H1 (cell line): ENCODE measurements around the gene BTRC.

ENCODE experiments used
- ATF3 ChIP-seq: IDR thresholded peaks from 2 replicates; pipeline ENCODE4 v1.6.1; 2011; ENCODE audit warnings: low read depth, mild to moderate bottlenecking, low read length; ENCODE audit not compliant: insufficient read depth
- CTCF ChIP-seq, 3 experiments: IDR thresholded peaks; 1 replicate in 2 of 3; 2 replicates in 1 of 3; pipeline versions ENCODE4 v1.5.1 to v1.6.1; 2011; ENCODE audit warnings: low read length in 3 of 3, mild to moderate bottlenecking in 3 of 3, inconsistent platforms in 2 of 3, low read depth in 1 of 3, moderate library complexity in 1 of 3; ENCODE audit not compliant: insufficient read depth in 1 of 3; ENCODE audit errors: control extremely low read depth in 1 of 3
- EZH2 ChIP-seq: fragments of 200-600 bp; sonication (generic); IDR thresholded peaks from 2 replicates; pipeline ENCODE4 v1.7.1; 2012; ENCODE audit warnings: low read depth, mild to moderate bottlenecking, moderate library complexity, low read length, inconsistent platforms; ENCODE audit not compliant: severe bottlenecking
- KDM5A ChIP-seq: fragments of 200-600 bp; IDR thresholded peaks from 2 replicates; pipeline ENCODE4 v1.7.1; 2012; ENCODE audit warnings: mild to moderate bottlenecking, low read length, inconsistent platforms, mixed read lengths
- MAX ChIP-seq: IDR thresholded peaks from 2 replicates; pipeline ENCODE4 v1.6.1; 2012; ENCODE audit warnings: inconsistent platforms
- NRF1 ChIP-seq: IDR thresholded peaks from 2 replicates; pipeline ENCODE4 v1.6.1; 2011; ENCODE audit warnings: mild to moderate bottlenecking, low read depth, low read length, improper control_type of control experiment
- POLR2A ChIP-seq, 2 experiments: IDR thresholded peaks; 1 replicate in 1 of 2; 2 replicates in 1 of 2; pipeline ENCODE4 v1.6.1; 2011; ENCODE audit warnings: low read depth in 2 of 2, low read length in 2 of 2, mild to moderate bottlenecking in 2 of 2; ENCODE audit errors: control extremely low read depth in 1 of 2
- RAD21 ChIP-seq, 2 experiments: IDR thresholded peaks in 1 of 2; conservative IDR thresholded peaks in 1 of 2; 2 replicates each; pipeline ENCODE4 v1.6.1; 2011; ENCODE audit warnings: low read depth in 2 of 2, low read length in 2 of 2, improper control_type of control experiment in 1 of 2, inconsistent platforms in 1 of 2, mild to moderate bottlenecking in 1 of 2, moderate library complexity in 1 of 2
- SP1 ChIP-seq: IDR thresholded peaks from 2 replicates; pipeline ENCODE4 v1.6.1; 2011; ENCODE audit warnings: low read depth, low read length

GRCh38 chr10:101351017-101351416 is 2.9 kb upstream of the BTRC start:
- no peak for TF ChIP-seq CTCF (IDR thresholded peaks at IDR 0.05; ENCODE audit: control extremely low read depth in 1 of 3, insufficient read depth in 1 of 3, low read depth in 1 of 3, low read length in 3 of 3)
- no peak for TF ChIP-seq POLR2A (IDR thresholded peaks at IDR 0.05; ENCODE audit: control extremely low read depth in 1 of 2, low read depth in 2 of 2, low read length in 2 of 2)
- TF ChIP-seq MAX: no peak
- no peak for TF ChIP-seq RAD21 (IDR thresholded peaks at IDR 0.05 in 1 of 2, conservative IDR thresholded peaks at IDR 0.05 in 1 of 2; ENCODE audit: low read depth in 2 of 2, low read length in 2 of 2)
- no peak for TF ChIP-seq NRF1
- TF ChIP-seq SP1: no peak
- TF ChIP-seq ATF3: no peak
- no peak for TF ChIP-seq EZH2
- TF ChIP-seq KDM5A: no peak
